ENCODE measurements around the gene NR3C2. TPM values are rescaled to one million over a fixed set of nuclear protein-coding genes. Genes with fewer than 3 reads are reported as not detected.

The NR3C2 gene
- total and polyA plus RNA-seq, 10 of the 15 experiments (the other 5 are each of a cell fraction or from before 2014, with no cell fraction given) = 0.05 to 0.11 (median 0.08) TPM; not detected in 4

DNA sequence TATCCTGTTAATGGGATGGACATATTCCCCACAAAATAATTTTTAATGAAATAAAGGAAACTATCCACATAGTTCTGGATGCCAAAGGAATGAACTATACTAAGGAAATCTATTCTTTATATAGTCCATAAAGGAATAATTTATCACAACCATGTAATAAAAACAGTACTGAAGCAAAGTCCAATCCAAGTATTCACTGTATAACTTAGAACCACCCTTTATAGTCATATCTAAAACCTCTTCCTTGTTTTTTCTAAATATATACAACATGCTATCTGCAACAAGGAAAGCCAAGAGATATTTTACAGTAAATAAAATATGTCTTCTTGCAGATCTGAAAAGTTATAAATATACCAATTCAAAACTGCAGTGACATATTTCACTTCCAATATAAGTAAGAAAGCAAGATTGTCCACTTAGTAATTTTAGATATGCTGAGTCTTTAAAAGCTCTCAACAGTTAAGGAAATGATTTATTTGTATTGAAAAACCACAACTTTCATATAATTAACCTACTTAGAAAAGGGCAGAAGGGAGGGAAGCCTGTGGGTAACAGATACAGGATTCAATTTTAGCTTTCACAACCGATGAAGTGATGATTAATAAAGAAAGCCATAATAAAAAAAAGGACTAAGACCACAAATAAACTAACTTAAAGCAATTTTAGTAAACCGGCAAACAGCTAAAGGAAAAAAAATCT is 8.0 kb downstream of the NR3C2 start (continued):
- TF ChIP-seq, protein P1, sequence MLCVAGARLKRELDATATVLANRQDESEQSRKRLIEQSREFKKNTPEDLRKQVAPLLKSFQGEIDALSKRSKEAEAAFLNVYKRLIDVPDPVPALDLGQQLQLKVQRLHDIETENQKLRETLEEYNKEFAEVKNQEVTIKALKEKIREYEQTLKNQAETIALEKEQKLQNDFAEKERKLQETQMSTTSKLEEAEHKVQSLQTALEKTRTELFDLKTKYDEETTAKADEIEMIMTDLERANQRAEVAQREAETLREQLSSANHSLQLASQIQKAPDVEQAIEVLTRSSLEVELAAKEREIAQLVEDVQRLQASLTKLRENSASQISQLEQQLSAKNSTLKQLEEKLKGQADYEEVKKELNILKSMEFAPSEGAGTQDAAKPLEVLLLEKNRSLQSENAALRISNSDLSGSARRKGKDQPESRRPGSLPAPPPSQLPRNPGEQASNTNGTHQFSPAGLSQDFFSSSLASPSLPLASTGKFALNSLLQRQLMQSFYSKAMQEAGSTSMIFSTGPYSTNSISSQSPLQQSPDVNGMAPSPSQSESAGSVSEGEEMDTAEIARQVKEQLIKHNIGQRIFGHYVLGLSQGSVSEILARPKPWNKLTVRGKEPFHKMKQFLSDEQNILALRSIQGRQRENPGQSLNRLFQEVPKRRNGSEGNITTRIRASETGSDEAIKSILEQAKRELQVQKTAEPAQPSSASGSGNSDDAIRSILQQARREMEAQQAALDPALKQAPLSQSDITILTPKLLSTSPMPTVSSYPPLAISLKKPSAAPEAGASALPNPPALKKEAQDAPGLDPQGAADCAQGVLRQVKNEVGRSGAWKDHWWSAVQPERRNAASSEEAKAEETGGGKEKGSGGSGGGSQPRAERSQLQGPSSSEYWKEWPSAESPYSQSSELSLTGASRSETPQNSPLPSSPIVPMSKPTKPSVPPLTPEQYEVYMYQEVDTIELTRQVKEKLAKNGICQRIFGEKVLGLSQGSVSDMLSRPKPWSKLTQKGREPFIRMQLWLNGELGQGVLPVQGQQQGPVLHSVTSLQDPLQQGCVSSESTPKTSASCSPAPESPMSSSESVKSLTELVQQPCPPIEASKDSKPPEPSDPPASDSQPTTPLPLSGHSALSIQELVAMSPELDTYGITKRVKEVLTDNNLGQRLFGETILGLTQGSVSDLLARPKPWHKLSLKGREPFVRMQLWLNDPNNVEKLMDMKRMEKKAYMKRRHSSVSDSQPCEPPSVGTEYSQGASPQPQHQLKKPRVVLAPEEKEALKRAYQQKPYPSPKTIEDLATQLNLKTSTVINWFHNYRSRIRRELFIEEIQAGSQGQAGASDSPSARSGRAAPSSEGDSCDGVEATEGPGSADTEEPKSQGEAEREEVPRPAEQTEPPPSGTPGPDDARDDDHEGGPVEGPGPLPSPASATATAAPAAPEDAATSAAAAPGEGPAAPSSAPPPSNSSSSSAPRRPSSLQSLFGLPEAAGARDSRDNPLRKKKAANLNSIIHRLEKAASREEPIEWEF (IDR thresholded peaks at IDR 0.05; ENCODE audit: insufficient replicate concordance, low read depth, low read length) = no peak

DNA sequence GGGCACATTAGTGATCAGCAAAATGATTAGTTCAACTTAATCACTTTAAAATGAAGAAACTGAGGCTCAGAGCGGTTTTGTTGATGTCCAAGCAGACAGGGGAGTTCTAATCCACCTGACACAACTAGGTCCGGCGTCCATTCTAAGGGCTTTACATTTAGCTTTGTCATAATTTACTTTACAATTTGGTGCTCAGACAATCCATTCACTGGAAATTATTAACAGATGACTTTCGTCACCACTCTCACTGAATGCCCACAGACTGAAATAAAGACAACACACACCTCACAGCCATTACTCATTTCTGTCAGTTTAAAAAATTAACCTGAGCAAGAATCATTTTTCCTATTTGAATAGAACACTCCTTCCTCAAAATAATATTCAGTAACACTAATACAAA is 10.8 kb downstream of the NR3C2 start:
- DNase-seq (ENCODE audit: low read depth, low spot score) (no peak), FAIRE-seq (no peak), ATAC-seq (peak; percentile 58)
- Histone ChIP-seq H2AFZ (ENCODE audit: control insufficient read depth, low read depth, low read length) (no peak overlapping the region), H3K4me3 (no peak overlapping the region), H4K20me1 (ENCODE audit: control insufficient read depth, insufficient read depth) (no peaks in the 10 kb centered on the region), H3K4me1 (ENCODE audit: control insufficient read depth, insufficient read depth, low read length) (no peaks in the 10 kb centered on the region), H3K27ac (ENCODE audit: control insufficient read depth, insufficient read depth) (no peak overlapping the region), H3K9ac (ENCODE audit: control insufficient read depth, insufficient read depth, low read length) (no peak overlapping the region), H3K36me3 (ENCODE audit: control insufficient read depth in 2 of 2, insufficient read depth in 2 of 2, low read length in 1 of 2) (no peaks in the 10 kb centered on the region), H3K9me3 (replicated peaks; ENCODE audit: control insufficient read depth, insufficient read depth, low read length) (no peaks in the 10 kb centered on the region), H3K27me3 (replicated peaks in 1 of 2; ENCODE audit: control insufficient read depth in 2 of 2, insufficient read depth in 2 of 2, low read length in 1 of 2) (no peaks in the 10 kb centered on the region), H3K4me2 (ENCODE audit: control insufficient read depth, insufficient read depth) (no peak overlapping the region), H3K79me2 (ENCODE audit: control insufficient read depth, insufficient read depth, low read length) (no peaks in the 10 kb centered on the region)
- ChIA-PET RAD21 (ENCODE audit: unreplicated experiment) (no interaction called here), POLR2A (no interaction called here), CTCF (no interaction called here), SMC1A (ENCODE audit: uncharacterized antibody, unreplicated experiment) (no interaction called here)
- 2% methylated on average over 4 of the region's 4 CpGs for WGBS (ENCODE audit: insufficient coverage, insufficient replicate concordance, low lambda C conversion rate, missing lambda C conversion rate)
- intact Hi-C loops (cut with micrococcal nuclease; ENCODE audit: unreplicated experiment) = no loop called here
- no peak for TF ChIP-seq POLR2AphosphoS2 (IDR thresholded peaks at IDR 0.05; ENCODE audit: low read depth, low read length)
- TF ChIP-seq, protein P2, sequence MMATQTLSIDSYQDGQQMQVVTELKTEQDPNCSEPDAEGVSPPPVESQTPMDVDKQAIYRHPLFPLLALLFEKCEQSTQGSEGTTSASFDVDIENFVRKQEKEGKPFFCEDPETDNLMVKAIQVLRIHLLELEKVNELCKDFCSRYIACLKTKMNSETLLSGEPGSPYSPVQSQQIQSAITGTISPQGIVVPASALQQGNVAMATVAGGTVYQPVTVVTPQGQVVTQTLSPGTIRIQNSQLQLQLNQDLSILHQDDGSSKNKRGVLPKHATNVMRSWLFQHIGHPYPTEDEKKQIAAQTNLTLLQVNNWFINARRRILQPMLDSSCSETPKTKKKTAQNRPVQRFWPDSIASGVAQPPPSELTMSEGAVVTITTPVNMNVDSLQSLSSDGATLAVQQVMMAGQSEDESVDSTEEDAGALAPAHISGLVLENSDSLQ (IDR thresholded peaks at IDR 0.05) = peak; percentile 67
- in situ Hi-C loops (cut with MboI) = no loop called here
- BruUV-seq (replicated peaks) = no TSS peak
